K562 (cell line): ENCODE data around the gene SLC22A23. TPM values are rescaled to one million over a fixed set of nuclear protein-coding genes. Genes with fewer than 3 reads are reported as not detected.
A peak's percentile ranks its signal among the peaks of the same experiment; 100 is the strongest.

Source experiments
- ATAC-seq: fragments of 200-7000 bp; cut with Tn5 transposase; 3 replicates; pipeline ENCODE4 v1.9.1; 2020; ENCODE audit warnings: moderate library complexity
- BruUV-seq: library from RNA; stranded (reverse); fragments of 400-500 nt; replicated peaks from 2 replicates; lab custom pipeline; 2021; lab: Mats Ljungman, UMichigan
- CTCF ChIA-PET: fragments of 300-600 bp; formaldehyde crosslinking; extraction: SDS; loops from one replicate; lab custom pipeline; 2021; ENCODE audit warnings: low intra/inter-chr PET ratio; lab: Yijun Ruan, JAX
- POLR2A ChIA-PET: fragments of 300-600, 350-650 bp; sonication (Branson Sonifier 250); formaldehyde crosslinking; extraction: SDS; loops from one replicate; lab custom pipeline; 2021; ENCODE audit warnings: antibody characterized with exemption, inconsistent platforms; lab: Yijun Ruan, JAX
- DNase-seq, 4 experiments: peaks; one replicate each; pipeline versions ENCODE4 v3.0.0 to v3.0.0-alpha.2; 2011 to 2018; ENCODE audit warnings: low spot score in 3 of 4, mixed read lengths in 3 of 4; ENCODE audit errors: extremely low read depth in 1 of 4
- FAIRE-seq: peaks from 2 replicates; lab custom pipeline; 2011; peaks lifted over from hg19 to GRCh38; lab: Jason Lieb, UNC
- H2AFZ ChIP-seq: 2 replicates; pipeline ENCODE4 v1.6.0; 2011; ENCODE audit warnings: low read depth, low read length, control low read depth, inconsistent platforms
- H3K27ac ChIP-seq: fragments of 200-600 bp; 3 replicates; pipeline ENCODE4 v1.8.0; 2011; ENCODE audit warnings: low read depth, mild to moderate bottlenecking, control low read depth, inconsistent platforms, low read length, moderate library complexity, mixed read lengths; ENCODE audit errors: extremely low read depth
- H3K27me3 ChIP-seq, 2 experiments: fragments of 300-600 bp in 1 of 2; 2 replicates in 1 of 2; 3 replicates in 1 of 2; pipeline versions ENCODE4 v1.6.0 to v1.8.0; 2011; ENCODE audit warnings: inconsistent platforms in 2 of 2, low read length in 2 of 2, mild to moderate bottlenecking in 1 of 2, mixed read lengths in 1 of 2, moderate library complexity in 1 of 2; ENCODE audit not compliant: control insufficient read depth in 2 of 2, insufficient read depth in 2 of 2
- H3K36me3 ChIP-seq: fragments of 300-600 bp; 3 replicates; pipeline ENCODE4 v1.8.0; 2011; ENCODE audit warnings: mild to moderate bottlenecking, low read length, inconsistent platforms; ENCODE audit not compliant: control insufficient read depth, insufficient read depth
- H3K4me1 ChIP-seq, 2 experiments: fragments of 200-600 bp in 1 of 2; replicated peaks in 1 of 2; 2 replicates in 1 of 2; 3 replicates in 1 of 2; pipeline versions ENCODE4 v1.5.1 to v1.8.0; 2011; ENCODE audit warnings: inconsistent platforms in 2 of 2, low read length in 2 of 2, mild to moderate bottlenecking in 1 of 2, mixed read lengths in 1 of 2, moderate library complexity in 1 of 2; ENCODE audit not compliant: control insufficient read depth in 2 of 2, insufficient read depth in 2 of 2
- H3K4me2 ChIP-seq: 2 replicates; pipeline ENCODE4 v1.6.1; 2011; ENCODE audit warnings: low read length, control low read depth, inconsistent platforms, mixed read lengths; ENCODE audit not compliant: insufficient read depth
- H3K4me3 ChIP-seq: fragments of 200-600 bp; sonication (generic), shearing (Covaris generic); 2 replicates; pipeline ENCODE4 v1.5.1; 2016; ENCODE audit warnings: control low read depth, inconsistent platforms
- H3K79me2 ChIP-seq: fragments of 200-600 bp; 3 replicates; pipeline ENCODE4 v1.8.0; 2011; ENCODE audit warnings: low read length, inconsistent platforms; ENCODE audit not compliant: control insufficient read depth, insufficient read depth
- H3K9ac ChIP-seq, 2 experiments: 2 replicates each; pipeline versions ENCODE4 v1.6.0 to v1.6.1; 2011; ENCODE audit warnings: low read depth in 2 of 2, low read length in 2 of 2, control low read depth in 1 of 2, inconsistent platforms in 1 of 2, mild to moderate bottlenecking in 1 of 2, mixed read lengths in 1 of 2; ENCODE audit not compliant: insufficient read depth in 1 of 2
- H3K9me1 ChIP-seq: one replicate; pipeline ENCODE4 v1.6.0; 2011; ENCODE audit warnings: inconsistent platforms, mild to moderate bottlenecking, low read length, moderate library complexity; ENCODE audit not compliant: control insufficient read depth, insufficient read depth
- H3K9me3 ChIP-seq: replicated peaks from 2 replicates; pipeline ENCODE4 v1.5.1; 2011; ENCODE audit warnings: low read depth, low read length, inconsistent platforms; ENCODE audit not compliant: control insufficient read depth, insufficient read depth
- H4K20me1 ChIP-seq: replicated peaks from 2 replicates; pipeline ENCODE4 v1.6.1; 2011; ENCODE audit warnings: low read length, inconsistent platforms, mixed read lengths; ENCODE audit not compliant: control insufficient read depth, insufficient read depth
- RREB1 ChIP-seq: fragments of 250-450 bp; sonication (Bioruptor Pico); IDR thresholded peaks from 2 replicates; pipeline ENCODE4 v1.4.0; 2020
- ZNF561 ChIP-seq: fragments of 450-650 bp; formaldehyde crosslinking; conservative IDR thresholded peaks from 2 replicates; pipeline ENCODE4 v1.4.0; 2020; ENCODE audit warnings: mild to moderate bottlenecking, moderate library complexity
- ZNF740 ChIP-seq, 3 experiments: fragments of 200-800 bp in 1 of 3; sonication (Bioruptor generic) in 1 of 3; sonication (generic) in 1 of 3; formaldehyde crosslinking in 1 of 3; IDR thresholded peaks; 2 replicates each; pipeline versions ENCODE4 v1.6.1 to v1.8.0; 2016 to 2022; ENCODE audit warnings: mild to moderate bottlenecking in 2 of 3, missing compliant biosample characterization in 2 of 3, missing genetic modification characterization in 2 of 3, missing genetic modification reagents in 1 of 3
- WGBS: fragments of 100-300 bp; shearing (Covaris generic); methylation state at CpG from one replicate; pipeline ENCODE4 v1.1.6; 2016; ENCODE audit warnings: low coverage, mixed read lengths; ENCODE audit not compliant: insufficient coverage; ENCODE audit errors: missing lambda C conversion rate; 5-methylcytosine and 5-hydroxymethylcytosine counted together
- in situ Hi-C: fragments of 300-500 bp; cut with MboI; formaldehyde crosslinking; loops from 4 replicates; pipeline ENCODE4 v1.15.0; 2018; ENCODE audit warnings: inconsistent platforms, mixed read lengths
- intact Hi-C: fragments of 100-400 bp; cut with micrococcal nuclease; formaldehyde crosslinking; loops from 2 replicates; pipeline ENCODE4 v1.14.2; 2022
- polyA plus RNA-seq, 8 experiments: library from polyadenylated mRNA; depleted of rRNA in 4 of 8; stranded (reverse) in 5 of 8; unstranded in 3 of 8; fragments of >200 nt; fragmentation: Nextera tagmentation in 2 of 8; fragmentation: Illumina TruSeq in 1 of 8; extraction: Ambion mirVana in 2 of 8; extraction: Trizol in 1 of 8; gene quantifications; 2 replicates each; pipeline versions ENCODE4 v1.2.1 to v1.2.3, GENCODE V29; 2011 to 2014; ENCODE audit warnings: inconsistent platforms in 1 of 8, missing spikeins in 1 of 8
- total RNA-seq, 7 experiments: library from RNA; depleted of rRNA in 6 of 7; stranded (reverse); fragments of >200 nt in 6 of 7; fragmentation: Illumina TruSeq in 2 of 7; extraction: Trizol in 2 of 7; gene quantifications; 2 replicates each; pipeline versions ENCODE4 v1.2.1 to v1.2.3, GENCODE V29; 2011 to 2021; ENCODE audit warnings: low replicate concordance in 1 of 7

SLC22A23 gene
- total and polyA plus RNA-seq, 9 of the 15 experiments (the other 6 are each of a cell fraction or from before 2014, with no cell fraction given): 0.30 to 8.7 (median 2.5) TPM

- 58% methylated on average over 8 of the region's 8 CpGs for WGBS
- ATAC-seq: no peak
- DNase-seq: no peak
- peak overlapping the region in 1 of 2 experiments; percentile 39; a peak in 3 of 4 replicates for H3K9ac ChIP-seq
- H3K4me2 ChIP-seq: no peak overlapping the region
- no peaks in the 10 kb centered on the region; the same call in 2 of the 3 replicates for H3K36me3 ChIP-seq
- in situ Hi-C loops: no loop called here
- no peak for FAIRE-seq
- no peaks in the 10 kb centered on the region for H4K20me1 ChIP-seq
- H3K79me2 ChIP-seq: no peaks in the 10 kb centered on the region
- intact Hi-C loops: loop anchor here (2.0 kb wide), 2 partner anchors 13 to 37 kb away; no protein-coding TSS in a partner anchor
- H3K4me1 ChIP-seq: peaks cover 52 to 63% of the 10 kb centered on the region in 2 experiments
- no TSS peak for BruUV-seq
- no peaks in the 10 kb centered on the region for H3K9me3 ChIP-seq
- H3K27ac ChIP-seq: peak overlapping the region; percentile 65
- ChIA-PET POLR2A (interaction anchor here (0.6 to 4.7 kb wide), 3 partner anchors 10 to 61 kb away, joined by 3 to 17 read pairs (median 4); no protein-coding TSS in a partner anchor), CTCF (no interaction called here)
- no peak overlapping the region for H3K4me3 ChIP-seq
- H3K9me1 ChIP-seq: peaks cover 3% of the 10 kb centered on the region
- no peaks in the 10 kb centered on the region for H3K27me3 ChIP-seq
- H2AFZ ChIP-seq: peak overlapping the region; percentile 34; the same call in 1 of the 2 replicates
- TF ChIP-seq RREB1 (CRISPR knock-in tag): no peak
- TF ChIP-seq ZNF740 (CRISPR knock-in tag; IDR thresholded peaks at IDR 0.05): no peak
- TF ChIP-seq ZNF740 (tag; IDR thresholded peaks at IDR 0.05): 0 out of 4 replicates have a peak, but pooled peaks of 1 of the 2 experiments have one; percentile 7
- TF ChIP-seq ZNF561 (CRISPR knock-in tag): no peak
- TF ChIP-seq, all 486 proteins: peak for 1
Measured at GRCh38 chr6:3393836-3394202, 63.0 kb downstream of the SLC22A23 start.
